NT2/D1 (cell line): Measurements from ENCODE around the gene PLS1.
"Not testable (repeated sequence)": the region's sequence is repeated elsewhere in the genome, so short reads cannot be mapped to it uniquely, and the experiment has no call there.

Experiments
- DNase-seq: peaks from one replicate; pipeline ENCODE4 v3.0.0-alpha.2; 2011; ENCODE audit warnings: low read depth, low spot score
- H3K27me3 ChIP-seq: 2 replicates; pipeline ENCODE4 v1.6.0; 2011; ENCODE audit warnings: mild to moderate bottlenecking; ENCODE audit not compliant: insufficient read length, insufficient read depth
- H3K36me3 ChIP-seq: 2 replicates; pipeline ENCODE4 v1.6.1; 2011; ENCODE audit warnings: mild to moderate bottlenecking, low read length, mixed read lengths; ENCODE audit not compliant: insufficient read depth, insufficient read length
- H3K4me1 ChIP-seq: 2 replicates; pipeline ENCODE4 v1.5.1; 2011; ENCODE audit not compliant: insufficient read depth, insufficient read length
- H3K4me3 ChIP-seq: 2 replicates; pipeline ENCODE4 v1.5.1; 2011; ENCODE audit warnings: low read depth; ENCODE audit not compliant: insufficient read length
- H3K9ac ChIP-seq: 2 replicates; pipeline ENCODE4 v1.6.0; 2011; ENCODE audit warnings: low read depth; ENCODE audit not compliant: insufficient read length
- H3K9me3 ChIP-seq: 2 replicates; pipeline ENCODE4 v1.5.1; 2011; ENCODE audit warnings: mild to moderate bottlenecking, low read length; ENCODE audit not compliant: insufficient read depth
- SUZ12 ChIP-seq: IDR thresholded peaks from 2 replicates; pipeline ENCODE4 v1.6.1; 2011; ENCODE audit not compliant: insufficient read length, insufficient read depth; ENCODE audit errors: extremely low read depth
- YY1 ChIP-seq: IDR thresholded peaks from 2 replicates; pipeline ENCODE4 v1.6.1; 2011; ENCODE audit not compliant: insufficient read length, insufficient read depth
- ZNF274 ChIP-seq: IDR thresholded peaks from 2 replicates; pipeline ENCODE4 v1.6.1; 2011; ENCODE audit warnings: mild to moderate bottlenecking, low read depth, low read length

The PLS1 gene

DNA sequence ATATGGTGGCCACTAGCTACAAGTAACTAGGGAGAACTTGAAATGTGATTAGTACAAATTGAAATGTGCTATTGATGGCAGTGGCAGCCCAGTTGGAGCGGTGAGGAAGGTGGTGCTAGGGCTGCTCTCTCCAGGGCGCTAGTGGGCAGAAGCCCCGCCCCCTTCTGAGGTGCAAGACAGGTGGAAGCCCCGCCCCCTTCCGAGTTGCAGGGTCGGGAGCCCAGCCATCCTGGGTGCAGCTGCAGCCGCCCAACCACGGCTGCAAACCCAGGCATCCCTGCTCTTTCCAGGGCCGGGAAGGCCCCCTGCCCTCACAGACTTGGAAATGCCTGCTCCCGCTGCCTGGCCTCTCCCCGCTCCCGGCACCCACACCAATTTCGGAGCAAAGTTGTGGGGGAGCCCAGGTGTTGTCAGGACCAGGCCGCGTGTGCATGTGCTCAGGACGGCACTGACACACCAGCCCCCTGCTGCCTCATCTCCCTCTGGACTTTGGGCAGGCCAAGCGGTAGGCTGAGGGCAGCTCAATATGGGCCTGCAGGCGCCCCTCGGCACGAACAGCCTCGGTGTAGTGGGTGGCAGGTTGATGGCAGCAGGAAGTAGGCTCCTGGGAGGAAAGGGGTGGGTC is 27.7 kb upstream of the PLS1 start:
- Histone ChIP-seq H3K4me3 (no peak overlapping the region), H3K27me3 (no peaks in the 10 kb centered on the region), H3K36me3 (peaks cover 21% of the 10 kb centered on the region), H3K9ac (no peak overlapping the region), H3K4me1 (no peaks in the 10 kb centered on the region), H3K9me3 (no peaks in the 10 kb centered on the region)
- no peak for DNase-seq
- TF ChIP-seq ZNF274 = no peak
- TF ChIP-seq SUZ12 = no peak
- no peak for TF ChIP-seq YY1

- H3K36me3 ChIP-seq = peaks cover 20% of the 10 kb centered on the region
- not testable (repeated sequence) for DNase-seq, H3K9me3 ChIP-seq, H3K4me1 ChIP-seq, H3K4me3 ChIP-seq, H3K9ac ChIP-seq, H3K27me3 ChIP-seq
Observed at GRCh38 chr3:142569422-142569821, 26.8 kb upstream of the PLS1 start.

GRCh38 chr3:142574223-142574622 is 22.0 kb upstream of the PLS1 start:
- not testable (repeated sequence) for DNase-seq, H3K4me1 ChIP-seq, H3K9ac ChIP-seq, H3K9me3 ChIP-seq, H3K27me3 ChIP-seq, H3K4me3 ChIP-seq
- peaks cover 12% of the 10 kb centered on the region for H3K36me3 ChIP-seq

- Histone ChIP-seq H3K9me3 (no peaks in the 10 kb centered on the region), H3K4me3 (no peak overlapping the region), H3K36me3 (peaks cover 12% of the 10 kb centered on the region), H3K9ac (no peak overlapping the region), H3K4me1 (peaks cover 2% of the 10 kb centered on the region), H3K27me3 (no peaks in the 10 kb centered on the region)
- DNase-seq = no peak
- no peak for TF ChIP-seq ZNF274
- TF ChIP-seq SUZ12 = no peak
- no peak for TF ChIP-seq YY1
Observed at GRCh38 chr3:142574665-142575064, 21.5 kb upstream of the PLS1 start.

- Histone ChIP-seq H3K9ac (no peak overlapping the region), H3K36me3 (peaks cover 8% of the 10 kb centered on the region), H3K4me1 (peaks cover 2% of the 10 kb centered on the region), H3K9me3 (no peaks in the 10 kb centered on the region), H3K27me3 (no peaks in the 10 kb centered on the region), H3K4me3 (no peak overlapping the region)
- DNase-seq = no peak
- no peak for TF ChIP-seq ZNF274
Observed at GRCh38 chr3:142576792-142577191, 19.4 kb upstream of the PLS1 start.

- Histone ChIP-seq H3K9me3 (no peaks in the 10 kb centered on the region), H3K36me3 (peaks cover 8% of the 10 kb centered on the region), H3K4me1 (peaks cover 2% of the 10 kb centered on the region), H3K27me3 (no peaks in the 10 kb centered on the region), H3K4me3 (peak overlapping the region; percentile 97), H3K9ac (peak overlapping the region; percentile 99)
- DNase-seq = no peak
- TF ChIP-seq ZNF274 = no peak
- TF ChIP-seq SUZ12 = no peak
- TF ChIP-seq YY1 = no peak
Observed at GRCh38 chr3:142577696-142578328, 18.4 kb upstream of the PLS1 start.

- peaks cover 2% of the 10 kb centered on the region for H3K4me1 ChIP-seq
- H3K9me3 ChIP-seq = no peaks in the 10 kb centered on the region
- H3K4me3 ChIP-seq = peak within 1 kb of the TSS; percentile 97
- DNase-seq = peak; percentile 92
- H3K9ac ChIP-seq = peak within 1 kb of the TSS; percentile 99
- H3K27me3 ChIP-seq = no peaks in the 10 kb centered on the region
- H3K36me3 ChIP-seq = peaks cover 8% of the 10 kb centered on the region
- TF ChIP-seq ZNF274 = no peak
- no peak for TF ChIP-seq YY1
- TF ChIP-seq SUZ12 = no peak
Observed at GRCh38 chr3:142578329-142579223, 17.6 kb upstream of the PLS1 start, which contains the start of gene ATR. TSS of gene ATR (minus strand) at chr3:142578733. CDS start at chr3:142578704, 29 bp downstream.
